Calu3 (cell line): ENCODE data around the gene XRCC4. TPM values are rescaled to one million over a fixed set of nuclear protein-coding genes. Genes with fewer than 3 reads are reported as not detected.
A peak's percentile ranks its signal among the peaks of the same experiment; 100 is the strongest.

Experiments used
- BruUV-seq: library from RNA; stranded (reverse); fragments of 400-500 nt; replicated peaks from 2 replicates; lab custom pipeline; 2021; lab: Mats Ljungman, UMichigan
- CTCF ChIA-PET: fragments of 300-600 bp; sonication (Branson Sonifier 250); formaldehyde crosslinking; loops from one replicate; lab custom pipeline; 2022; ENCODE audit warnings: antibody characterized with exemption; lab: Charles Lee
- DNase-seq: peaks from one replicate; pipeline ENCODE4 v3.0.0; 2022
- H3K27ac Mint-ChIP-seq: one replicate; pipeline ENCODE4 v1.8.0; 2022; ENCODE audit warnings: mixed read lengths; ENCODE audit not compliant: unreplicated experiment
- H3K27me3 Mint-ChIP-seq: one replicate; pipeline ENCODE4 v1.8.0; 2022; ENCODE audit warnings: mixed read lengths; ENCODE audit not compliant: unreplicated experiment
- H3K36me3 Mint-ChIP-seq: one replicate; pipeline ENCODE4 v1.8.0; 2022; ENCODE audit warnings: mild to moderate bottlenecking, moderate library complexity, mixed read lengths; ENCODE audit not compliant: insufficient read depth, unreplicated experiment
- H3K4me1 Mint-ChIP-seq: one replicate; pipeline ENCODE4 v1.8.0; 2022; ENCODE audit warnings: mild to moderate bottlenecking, low read depth, mixed read lengths; ENCODE audit not compliant: unreplicated experiment
- H3K4me3 Mint-ChIP-seq: one replicate; pipeline ENCODE4 v1.8.0; 2022; ENCODE audit warnings: mild to moderate bottlenecking, low read depth, moderate library complexity, mixed read lengths; ENCODE audit not compliant: unreplicated experiment
- H3K9me3 Mint-ChIP-seq: one replicate; pipeline ENCODE4 v1.8.0; 2022; ENCODE audit warnings: low read depth, mixed read lengths; ENCODE audit not compliant: unreplicated experiment
- intact Hi-C: fragments of 100-400 bp; cut with micrococcal nuclease; formaldehyde crosslinking; loops from one replicate; pipeline ENCODE4 v1.10.0; 2022; ENCODE audit not compliant: unreplicated experiment
- total RNA-seq: library from RNA; stranded (reverse); gene quantifications from 2 replicates; pipeline ENCODE4 v1.2.3, GENCODE V29; 2022
- TF ChIP-seq, protein P1 (sequence below): fragments of 200-600 bp; IDR thresholded peaks from one replicate; pipeline ENCODE4 v1.8.0; 2022; ENCODE audit warnings: antibody characterized with exemption; ENCODE audit not compliant: unreplicated experiment

XRCC4 gene
- total RNA-seq, 1 experiment from 2014 or later: 25.5 TPM

DNA sequence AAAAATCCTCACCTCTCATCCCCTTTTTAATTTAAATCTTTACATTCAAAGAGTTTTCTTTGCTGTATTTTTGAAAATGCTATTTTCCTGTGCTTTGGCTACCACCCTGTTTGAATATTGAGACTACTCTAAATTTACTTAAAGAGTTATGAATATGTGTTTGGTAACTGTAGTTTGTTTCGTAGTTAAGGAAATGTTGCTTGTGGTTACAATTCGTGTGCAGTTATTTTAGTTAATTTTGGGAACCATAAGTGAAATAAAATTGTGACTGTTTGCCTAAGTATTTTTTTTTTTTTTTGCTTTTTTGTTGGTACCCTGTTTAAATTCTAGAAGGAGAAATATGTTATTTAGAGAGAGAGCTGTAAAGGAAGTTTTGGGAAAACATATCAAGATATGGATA is 78.7 kb downstream of the XRCC4 start:
- intact Hi-C loops: no loop called here
- DNase-seq: no peak
- TF ChIP-seq, protein P1, sequence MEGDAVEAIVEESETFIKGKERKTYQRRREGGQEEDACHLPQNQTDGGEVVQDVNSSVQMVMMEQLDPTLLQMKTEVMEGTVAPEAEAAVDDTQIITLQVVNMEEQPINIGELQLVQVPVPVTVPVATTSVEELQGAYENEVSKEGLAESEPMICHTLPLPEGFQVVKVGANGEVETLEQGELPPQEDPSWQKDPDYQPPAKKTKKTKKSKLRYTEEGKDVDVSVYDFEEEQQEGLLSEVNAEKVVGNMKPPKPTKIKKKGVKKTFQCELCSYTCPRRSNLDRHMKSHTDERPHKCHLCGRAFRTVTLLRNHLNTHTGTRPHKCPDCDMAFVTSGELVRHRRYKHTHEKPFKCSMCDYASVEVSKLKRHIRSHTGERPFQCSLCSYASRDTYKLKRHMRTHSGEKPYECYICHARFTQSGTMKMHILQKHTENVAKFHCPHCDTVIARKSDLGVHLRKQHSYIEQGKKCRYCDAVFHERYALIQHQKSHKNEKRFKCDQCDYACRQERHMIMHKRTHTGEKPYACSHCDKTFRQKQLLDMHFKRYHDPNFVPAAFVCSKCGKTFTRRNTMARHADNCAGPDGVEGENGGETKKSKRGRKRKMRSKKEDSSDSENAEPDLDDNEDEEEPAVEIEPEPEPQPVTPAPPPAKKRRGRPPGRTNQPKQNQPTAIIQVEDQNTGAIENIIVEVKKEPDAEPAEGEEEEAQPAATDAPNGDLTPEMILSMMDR: no peak
- BruUV-seq: no TSS peak
- Mint-ChIP-seq H3K27me3 (no peaks in the 10 kb centered on the region), H3K4me3 (no peak overlapping the region), H3K36me3 (no peaks in the 10 kb centered on the region), H3K4me1 (peaks cover 39% of the 10 kb centered on the region), H3K27ac (no peak overlapping the region), H3K9me3 (no peaks in the 10 kb centered on the region)
- CTCF ChIA-PET: no interaction called here

DNA sequence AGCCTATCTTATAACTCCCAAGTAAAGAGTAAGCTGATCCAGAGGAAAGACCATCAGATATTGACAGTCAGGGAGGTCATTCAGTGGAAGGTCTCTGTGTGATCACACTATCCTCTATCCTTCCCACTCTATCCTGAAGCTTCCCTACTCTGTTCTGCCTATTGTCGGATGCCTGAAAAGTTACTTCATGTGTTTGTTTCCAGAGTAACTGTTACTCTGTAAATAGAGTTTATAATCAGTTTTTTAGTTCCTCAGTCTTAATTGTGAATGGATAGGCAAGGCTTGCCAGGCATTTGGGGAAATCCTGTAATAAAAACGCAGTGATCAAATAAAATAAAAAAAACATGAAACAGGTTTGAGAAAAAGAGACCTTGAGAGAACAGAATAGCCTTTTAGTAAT is 79.8 kb downstream of the XRCC4 start:
- H3K4me1 Mint-ChIP-seq: peaks cover 29% of the 10 kb centered on the region
- BruUV-seq: no TSS peak
- TF ChIP-seq, protein P1: no peak
- peak overlapping the region; percentile 44 for H3K27ac Mint-ChIP-seq
- H3K27me3 Mint-ChIP-seq: no peaks in the 10 kb centered on the region
- H3K9me3 Mint-ChIP-seq: no peaks in the 10 kb centered on the region
- H3K36me3 Mint-ChIP-seq: no peaks in the 10 kb centered on the region
- no peak overlapping the region for H3K4me3 Mint-ChIP-seq
- CTCF ChIA-PET: no interaction called here
- DNase-seq: no peak
- intact Hi-C loops: no loop called here

DNA sequence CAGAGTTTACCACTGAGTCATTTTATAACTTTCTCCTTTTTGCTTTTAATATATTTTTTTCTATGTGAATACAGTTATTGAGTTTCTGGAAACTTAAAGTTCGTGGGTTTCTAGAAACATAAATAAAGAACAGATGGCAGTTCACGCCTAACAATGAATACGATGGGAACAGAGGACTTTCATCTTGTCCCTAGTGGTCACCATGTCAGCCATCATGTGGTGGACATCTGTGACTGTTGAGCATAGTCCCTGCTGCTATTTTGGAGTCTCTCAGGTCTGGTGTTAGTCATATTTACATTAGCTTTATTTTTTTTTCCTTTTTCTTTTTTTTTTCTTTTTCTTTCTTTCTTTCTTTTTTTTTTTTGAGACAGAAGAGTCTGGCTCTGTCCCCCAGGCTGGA is 85.3 kb downstream of the XRCC4 start:
- no peak for DNase-seq
- TF ChIP-seq, protein P1: no peak
- H3K36me3 Mint-ChIP-seq: no peaks in the 10 kb centered on the region
- H3K4me3 Mint-ChIP-seq: no peak overlapping the region
- no peaks in the 10 kb centered on the region for H3K27me3 Mint-ChIP-seq
- H3K9me3 Mint-ChIP-seq: no peaks in the 10 kb centered on the region
- intact Hi-C loops: no loop called here
- CTCF ChIA-PET: interaction anchor here (0.6 kb wide), 1 partner anchor 57 kb away, joined by 3 read pairs; no protein-coding TSS in a partner anchor
- H3K27ac Mint-ChIP-seq: no peak overlapping the region
- BruUV-seq: no TSS peak
- peaks cover under 1% of the 10 kb centered on the region for H3K4me1 Mint-ChIP-seq

DNA sequence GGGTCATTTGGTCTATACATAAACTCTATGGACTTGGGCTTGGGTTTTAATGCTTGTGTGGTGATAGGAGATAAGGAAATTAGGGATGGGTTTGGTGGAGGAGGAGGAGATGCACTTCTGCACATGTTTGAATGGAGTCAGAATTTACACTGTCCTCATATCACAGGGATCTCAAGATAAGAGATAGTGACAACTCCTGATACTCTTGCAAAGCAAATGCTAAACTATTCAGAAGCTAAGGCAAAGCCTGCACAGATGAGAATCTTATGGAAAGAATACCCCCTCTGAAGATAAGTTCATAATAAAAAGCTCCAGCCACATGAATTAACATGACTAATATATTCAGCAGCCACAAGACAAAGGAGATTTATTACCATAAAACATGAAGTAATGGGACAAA is 90.2 kb downstream of the XRCC4 start:
- no peaks in the 10 kb centered on the region for H3K4me1 Mint-ChIP-seq
- no peaks in the 10 kb centered on the region for H3K36me3 Mint-ChIP-seq
- no peak overlapping the region for H3K27ac Mint-ChIP-seq
- BruUV-seq: no TSS peak
- H3K27me3 Mint-ChIP-seq: no peaks in the 10 kb centered on the region
- no peak overlapping the region for H3K4me3 Mint-ChIP-seq
- intact Hi-C loops: no loop called here
- TF ChIP-seq, protein P1: no peak
- CTCF ChIA-PET: no interaction called here
- no peaks in the 10 kb centered on the region for H3K9me3 Mint-ChIP-seq
- DNase-seq: no peak
